GM18517 (cell line): ENCODE results near the gene CX3CR1.
A peak's percentile ranks its signal among the peaks of the same experiment; 100 is the strongest.

Source experiments
- ATAC-seq: cut with Tn5 transposase; IDR thresholded peaks from one replicate; pipeline ENCODE4 v1.9.1; 2021; ENCODE audit warnings: mild to moderate bottlenecking, moderate library complexity; ENCODE audit not compliant: unreplicated experiment

The CX3CR1 gene

GRCh38 chr3:39292961-39293360 lies 13.1 kb upstream of the CX3CR1 start:
- no peak for ATAC-seq

GRCh38 chr3:39291903-39292329 lies 12.1 kb upstream of the CX3CR1 start:
- ATAC-seq = no peak

- no peak for ATAC-seq
Observed at GRCh38 chr3:39290255-39290654, 10.4 kb upstream of the CX3CR1 start.

GRCh38 chr3:39289107-39289506 lies 9.3 kb upstream of the CX3CR1 start:
- ATAC-seq = no peak

- peak; percentile 95 for ATAC-seq
Observed at GRCh38 chr3:39288300-39288808, 8.5 kb upstream of the CX3CR1 start.

- no peak for ATAC-seq
Observed at GRCh38 chr3:39287216-39288164, 7.7 kb upstream of the CX3CR1 start.

- no peak for ATAC-seq
Observed at GRCh38 chr3:39286771-39287170, 6.9 kb upstream of the CX3CR1 start.

- no peak for ATAC-seq
Observed at GRCh38 chr3:39285332-39285731, 5.5 kb upstream of the CX3CR1 start.

GRCh38 chr3:39284457-39284881 lies 4.6 kb upstream of the CX3CR1 start:
- no peak for ATAC-seq

GRCh38 chr3:39282057-39282456 lies 2.2 kb upstream of the CX3CR1 start:
- no peak for ATAC-seq

GRCh38 chr3:39281533-39281932 lies 1.7 kb upstream of the CX3CR1 start:
- ATAC-seq = no peak

- no peak for ATAC-seq
Observed at GRCh38 chr3:39280571-39280970, 735 bp upstream of the CX3CR1 start.

- ATAC-seq = no peak
Observed at GRCh38 chr3:39278616-39278935, 1.3 kb downstream of the CX3CR1 start.

- ATAC-seq = no peak
Observed at GRCh38 chr3:39277893-39278615, 1.8 kb downstream of the CX3CR1 start.

- ATAC-seq = no peak
Observed at GRCh38 chr3:39276746-39277145, 3.1 kb downstream of the CX3CR1 start.

GRCh38 chr3:39275963-39276593 lies 3.8 kb downstream of the CX3CR1 start:
- no peak for ATAC-seq

- ATAC-seq = no peak
Observed at GRCh38 chr3:39275052-39275451, 4.8 kb downstream of the CX3CR1 start.

- no peak for ATAC-seq
Observed at GRCh38 chr3:39273119-39273518, 6.7 kb downstream of the CX3CR1 start.

GRCh38 chr3:39272191-39272590 lies 7.6 kb downstream of the CX3CR1 start:
- ATAC-seq = no peak

- ATAC-seq = no peak
Observed at GRCh38 chr3:39271363-39271914, 8.4 kb downstream of the CX3CR1 start.

GRCh38 chr3:39269528-39269927 lies 10.3 kb downstream of the CX3CR1 start:
- no peak for ATAC-seq
